A673 (cell line): ENCODE results near the gene NES.

ENCODE experiments used
- EZH2 ChIP-seq: fragments of 200-600 bp; sonication (generic); IDR thresholded peaks from 2 replicates; pipeline ENCODE4 v1.6.1; 2017; ENCODE audit warnings: borderline replicate concordance, low read depth, mild to moderate bottlenecking, mixed read lengths, antibody characterized with exemption, low read length; ENCODE audit not compliant: poor library complexity, severe bottlenecking
- TF ChIP-seq, protein P1 (sequence below): fragments of 300-800, 200-600 bp; sonication (generic); conservative IDR thresholded peaks from 2 replicates; pipeline ENCODE4 v1.5.1; 2017; ENCODE audit warnings: low read depth, mild to moderate bottlenecking, antibody characterized with exemption, low read length, moderate library complexity, mixed read lengths

DNA sequence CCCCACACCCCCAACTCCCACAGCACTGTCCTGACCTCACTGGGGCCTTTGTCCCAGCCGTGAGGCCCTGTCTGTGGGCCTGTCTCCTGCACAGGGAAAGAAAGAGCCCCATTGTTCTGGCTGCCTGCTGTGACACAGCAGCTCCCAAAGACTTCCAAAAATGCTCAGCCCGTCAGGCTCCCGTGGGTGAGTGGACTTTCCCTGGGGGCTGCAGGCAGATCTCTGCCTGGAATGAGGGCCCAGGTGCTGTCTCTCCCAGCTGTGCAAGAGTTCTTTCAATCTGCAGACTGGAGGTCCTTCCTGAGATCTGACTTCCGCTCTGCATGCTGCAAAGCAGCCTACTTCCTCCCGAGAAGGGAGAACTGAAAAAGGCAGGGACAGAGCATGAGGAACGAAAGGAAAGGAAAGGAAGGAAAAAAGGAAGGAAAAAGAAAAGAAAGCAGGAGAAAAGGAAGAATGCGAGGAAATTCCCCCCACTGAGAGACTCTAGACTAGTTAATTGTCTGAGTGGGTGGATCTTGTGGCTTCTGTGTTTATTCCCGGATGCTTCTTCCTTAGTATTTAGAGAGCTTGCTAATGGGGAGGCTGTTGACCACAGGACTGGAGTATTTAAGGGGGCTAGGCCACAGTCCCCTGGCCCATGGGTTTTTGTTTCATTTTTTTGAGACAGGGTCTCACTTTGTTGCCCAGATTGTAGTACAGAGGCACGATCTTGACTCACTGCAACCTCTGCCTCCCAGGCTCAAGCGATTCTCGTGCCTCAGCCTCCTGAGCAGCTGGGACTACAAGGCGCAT is 15.0 kb downstream of the NES start:
- TF ChIP-seq, protein P1, sequence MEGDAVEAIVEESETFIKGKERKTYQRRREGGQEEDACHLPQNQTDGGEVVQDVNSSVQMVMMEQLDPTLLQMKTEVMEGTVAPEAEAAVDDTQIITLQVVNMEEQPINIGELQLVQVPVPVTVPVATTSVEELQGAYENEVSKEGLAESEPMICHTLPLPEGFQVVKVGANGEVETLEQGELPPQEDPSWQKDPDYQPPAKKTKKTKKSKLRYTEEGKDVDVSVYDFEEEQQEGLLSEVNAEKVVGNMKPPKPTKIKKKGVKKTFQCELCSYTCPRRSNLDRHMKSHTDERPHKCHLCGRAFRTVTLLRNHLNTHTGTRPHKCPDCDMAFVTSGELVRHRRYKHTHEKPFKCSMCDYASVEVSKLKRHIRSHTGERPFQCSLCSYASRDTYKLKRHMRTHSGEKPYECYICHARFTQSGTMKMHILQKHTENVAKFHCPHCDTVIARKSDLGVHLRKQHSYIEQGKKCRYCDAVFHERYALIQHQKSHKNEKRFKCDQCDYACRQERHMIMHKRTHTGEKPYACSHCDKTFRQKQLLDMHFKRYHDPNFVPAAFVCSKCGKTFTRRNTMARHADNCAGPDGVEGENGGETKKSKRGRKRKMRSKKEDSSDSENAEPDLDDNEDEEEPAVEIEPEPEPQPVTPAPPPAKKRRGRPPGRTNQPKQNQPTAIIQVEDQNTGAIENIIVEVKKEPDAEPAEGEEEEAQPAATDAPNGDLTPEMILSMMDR: no peak
- no peak for TF ChIP-seq EZH2
